Astrocyte of the cerebellum (primary cell): Measurements from ENCODE around the gene TAB3.

ENCODE experiments used
- DNase-seq: peaks from one replicate; pipeline ENCODE4 v3.0.0-alpha.2; 2011; ENCODE audit warnings: low read depth
- H3K4me3 ChIP-seq: 2 replicates; pipeline ENCODE4 v1.5.1; 2011; ENCODE audit warnings: mild to moderate bottlenecking, low read depth, low read length, moderate library complexity
- in situ Hi-C: cut with HindIII; loops from 2 replicates; pipeline ENCODE4 v1.10.0; 2017; ENCODE audit warnings: low sequenced_read_pairs
- TF ChIP-seq, protein P1 (sequence below): IDR thresholded peaks from 2 replicates; pipeline ENCODE4 v1.5.1; 2012; ENCODE audit warnings: low read length, low read depth, moderate library complexity, mild to moderate bottlenecking; ENCODE audit errors: missing control alignments

Gene TAB3

DNA sequence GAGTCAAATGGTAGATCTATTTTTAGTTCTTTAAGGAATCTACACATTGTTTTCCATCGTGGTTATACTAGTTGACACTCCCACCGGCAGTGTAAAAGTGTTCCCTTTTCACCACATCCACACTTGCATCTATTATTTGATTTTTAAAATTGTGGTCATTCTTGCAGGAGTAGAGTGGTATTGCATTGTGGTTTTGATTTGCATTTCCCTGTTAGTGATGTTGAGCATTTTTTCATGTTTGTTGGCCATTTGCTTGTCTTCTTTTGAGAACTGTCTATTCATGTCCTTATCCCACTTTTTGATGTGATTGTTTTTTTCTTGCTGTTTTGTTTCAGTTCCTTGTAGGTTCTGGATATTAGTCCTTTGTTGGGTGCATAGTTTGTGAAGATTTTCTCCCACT is 70.0 kb downstream of the TAB3 start:
- no peak for DNase-seq
- in situ Hi-C loops = no loop called here
- TF ChIP-seq, protein P1, sequence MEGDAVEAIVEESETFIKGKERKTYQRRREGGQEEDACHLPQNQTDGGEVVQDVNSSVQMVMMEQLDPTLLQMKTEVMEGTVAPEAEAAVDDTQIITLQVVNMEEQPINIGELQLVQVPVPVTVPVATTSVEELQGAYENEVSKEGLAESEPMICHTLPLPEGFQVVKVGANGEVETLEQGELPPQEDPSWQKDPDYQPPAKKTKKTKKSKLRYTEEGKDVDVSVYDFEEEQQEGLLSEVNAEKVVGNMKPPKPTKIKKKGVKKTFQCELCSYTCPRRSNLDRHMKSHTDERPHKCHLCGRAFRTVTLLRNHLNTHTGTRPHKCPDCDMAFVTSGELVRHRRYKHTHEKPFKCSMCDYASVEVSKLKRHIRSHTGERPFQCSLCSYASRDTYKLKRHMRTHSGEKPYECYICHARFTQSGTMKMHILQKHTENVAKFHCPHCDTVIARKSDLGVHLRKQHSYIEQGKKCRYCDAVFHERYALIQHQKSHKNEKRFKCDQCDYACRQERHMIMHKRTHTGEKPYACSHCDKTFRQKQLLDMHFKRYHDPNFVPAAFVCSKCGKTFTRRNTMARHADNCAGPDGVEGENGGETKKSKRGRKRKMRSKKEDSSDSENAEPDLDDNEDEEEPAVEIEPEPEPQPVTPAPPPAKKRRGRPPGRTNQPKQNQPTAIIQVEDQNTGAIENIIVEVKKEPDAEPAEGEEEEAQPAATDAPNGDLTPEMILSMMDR = no peak
- no peak overlapping the region for H3K4me3 ChIP-seq

DNA sequence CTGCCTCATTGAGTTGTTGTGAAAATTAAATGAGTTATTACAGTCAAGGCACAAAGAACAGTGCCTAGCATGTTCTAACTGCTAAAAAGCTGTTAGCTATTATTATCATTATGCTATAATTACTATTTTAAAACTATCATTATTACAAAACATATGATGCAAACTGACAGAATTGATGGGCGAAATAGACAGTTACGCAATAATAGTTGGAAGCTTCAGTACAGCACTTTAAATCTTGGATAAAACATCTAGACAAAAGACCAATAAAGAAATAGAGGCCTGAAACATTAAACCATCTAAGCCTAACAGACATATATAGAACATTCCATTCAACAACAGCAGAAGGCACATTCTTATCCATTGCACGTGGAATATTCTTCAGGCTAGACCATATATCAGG is 73.0 kb downstream of the TAB3 start:
- H3K4me3 ChIP-seq = no peak overlapping the region
- no peak for DNase-seq
- TF ChIP-seq, protein P1 = no peak
- in situ Hi-C loops = no loop called here

- DNase-seq = no peak
- no peak overlapping the region for H3K4me3 ChIP-seq
- in situ Hi-C loops = no loop called here
- TF ChIP-seq, protein P1 = no peak
Observed at GRCh38 chrX:30814978-30815377, 74.1 kb downstream of the TAB3 start.

GRCh38 chrX:30812326-30812725 is 76.7 kb downstream of the TAB3 start:
- no peak overlapping the region for H3K4me3 ChIP-seq
- TF ChIP-seq, protein P1 = no peak
- no peak for DNase-seq
- in situ Hi-C loops = no loop called here

DNA sequence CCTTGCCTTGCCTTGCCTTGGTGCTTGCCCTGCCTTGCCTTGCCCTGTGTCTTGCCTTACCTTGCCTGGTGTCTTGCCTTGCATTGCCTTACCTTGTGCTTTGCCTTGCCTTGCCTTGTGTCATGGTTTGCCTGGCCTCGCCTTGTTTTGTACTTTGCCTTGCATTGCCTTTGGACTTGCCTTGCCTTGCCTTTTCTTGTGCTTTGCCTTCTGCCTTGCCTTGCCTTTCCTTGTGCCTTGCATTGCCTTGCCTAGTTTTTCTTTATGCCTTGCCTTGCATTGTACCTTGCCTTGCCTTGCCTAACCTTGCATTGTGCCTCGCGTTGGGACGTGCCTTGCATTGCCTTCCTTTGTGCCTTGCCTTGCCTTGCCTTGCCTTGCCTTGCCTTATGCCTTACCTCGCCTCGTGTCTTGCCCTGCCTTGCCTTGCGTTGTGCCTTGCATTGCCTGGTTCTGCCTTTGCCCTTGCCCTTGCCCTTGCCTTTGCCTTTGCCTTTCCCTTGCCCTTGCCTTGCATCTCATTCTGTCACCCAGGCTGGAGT is 82.8 kb downstream of the TAB3 start:
- DNase-seq = no peak
- in situ Hi-C loops = no loop called here
- no peak overlapping the region for H3K4me3 ChIP-seq
- TF ChIP-seq, protein P1 = no peak

DNA sequence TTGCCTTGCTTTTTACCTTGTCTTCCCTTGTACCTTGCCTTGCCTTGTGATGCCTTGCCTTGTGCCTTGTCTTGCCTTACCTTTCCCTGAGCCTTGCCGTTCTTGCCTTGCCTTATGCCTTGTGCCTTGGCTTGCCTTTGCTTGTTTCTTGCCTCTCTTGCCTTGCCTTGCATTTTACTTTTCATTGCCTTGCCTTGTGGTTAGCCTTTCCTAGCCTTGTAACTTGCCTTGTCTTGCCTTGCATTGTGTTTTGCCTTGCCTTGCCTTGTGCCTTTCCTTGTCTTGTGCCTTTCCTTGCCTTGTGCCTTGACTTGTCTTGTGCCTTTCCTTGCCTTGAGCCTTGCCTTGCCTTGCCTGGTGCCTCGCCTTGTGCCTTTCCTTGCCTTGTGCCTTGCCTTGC is 84.6 kb downstream of the TAB3 start:
- in situ Hi-C loops = no loop called here
- no peak overlapping the region for H3K4me3 ChIP-seq
- TF ChIP-seq, protein P1 = no peak
- no peak for DNase-seq

- TF ChIP-seq, protein P1 = no peak
- H3K4me3 ChIP-seq = no peak overlapping the region
- DNase-seq = no peak
- in situ Hi-C loops = no loop called here
Observed at GRCh38 chrX:30800901-30801300, 88.2 kb downstream of the TAB3 start.
